ENCODE measurements around the gene RER1.

DNA sequence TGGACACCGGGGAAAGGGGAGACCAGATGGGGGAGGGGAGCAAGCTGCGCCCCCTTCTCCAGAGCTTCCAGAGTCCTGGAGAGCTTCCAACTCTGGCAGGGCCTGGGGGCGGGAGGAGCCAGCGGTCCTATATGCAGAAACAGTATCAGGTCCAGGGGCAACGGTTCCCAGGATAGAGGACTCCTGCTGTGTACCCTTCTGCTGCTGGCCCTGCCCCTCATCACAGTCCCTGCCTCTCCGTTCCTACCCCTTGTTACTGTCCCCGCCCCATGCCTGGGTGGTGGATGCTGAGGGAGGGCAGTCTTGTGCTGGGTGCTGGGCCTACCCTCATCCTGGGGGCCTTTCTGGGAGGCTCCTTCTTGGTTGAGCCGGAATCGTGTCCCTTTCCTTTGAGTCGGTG is 39.9 kb downstream of the RER1 start:
- TF ChIP-seq, protein P1, sequence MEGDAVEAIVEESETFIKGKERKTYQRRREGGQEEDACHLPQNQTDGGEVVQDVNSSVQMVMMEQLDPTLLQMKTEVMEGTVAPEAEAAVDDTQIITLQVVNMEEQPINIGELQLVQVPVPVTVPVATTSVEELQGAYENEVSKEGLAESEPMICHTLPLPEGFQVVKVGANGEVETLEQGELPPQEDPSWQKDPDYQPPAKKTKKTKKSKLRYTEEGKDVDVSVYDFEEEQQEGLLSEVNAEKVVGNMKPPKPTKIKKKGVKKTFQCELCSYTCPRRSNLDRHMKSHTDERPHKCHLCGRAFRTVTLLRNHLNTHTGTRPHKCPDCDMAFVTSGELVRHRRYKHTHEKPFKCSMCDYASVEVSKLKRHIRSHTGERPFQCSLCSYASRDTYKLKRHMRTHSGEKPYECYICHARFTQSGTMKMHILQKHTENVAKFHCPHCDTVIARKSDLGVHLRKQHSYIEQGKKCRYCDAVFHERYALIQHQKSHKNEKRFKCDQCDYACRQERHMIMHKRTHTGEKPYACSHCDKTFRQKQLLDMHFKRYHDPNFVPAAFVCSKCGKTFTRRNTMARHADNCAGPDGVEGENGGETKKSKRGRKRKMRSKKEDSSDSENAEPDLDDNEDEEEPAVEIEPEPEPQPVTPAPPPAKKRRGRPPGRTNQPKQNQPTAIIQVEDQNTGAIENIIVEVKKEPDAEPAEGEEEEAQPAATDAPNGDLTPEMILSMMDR (IDR thresholded peaks at IDR 0.05) = no peak
- no peak for TF ChIP-seq NR2C2 (CRISPR knock-in tag; IDR thresholded peaks at IDR 0.05)
- no peak for TF ChIP-seq JUN (CRISPR knock-in tag; IDR thresholded peaks at IDR 0.05)
- TF ChIP-seq, protein P2, sequence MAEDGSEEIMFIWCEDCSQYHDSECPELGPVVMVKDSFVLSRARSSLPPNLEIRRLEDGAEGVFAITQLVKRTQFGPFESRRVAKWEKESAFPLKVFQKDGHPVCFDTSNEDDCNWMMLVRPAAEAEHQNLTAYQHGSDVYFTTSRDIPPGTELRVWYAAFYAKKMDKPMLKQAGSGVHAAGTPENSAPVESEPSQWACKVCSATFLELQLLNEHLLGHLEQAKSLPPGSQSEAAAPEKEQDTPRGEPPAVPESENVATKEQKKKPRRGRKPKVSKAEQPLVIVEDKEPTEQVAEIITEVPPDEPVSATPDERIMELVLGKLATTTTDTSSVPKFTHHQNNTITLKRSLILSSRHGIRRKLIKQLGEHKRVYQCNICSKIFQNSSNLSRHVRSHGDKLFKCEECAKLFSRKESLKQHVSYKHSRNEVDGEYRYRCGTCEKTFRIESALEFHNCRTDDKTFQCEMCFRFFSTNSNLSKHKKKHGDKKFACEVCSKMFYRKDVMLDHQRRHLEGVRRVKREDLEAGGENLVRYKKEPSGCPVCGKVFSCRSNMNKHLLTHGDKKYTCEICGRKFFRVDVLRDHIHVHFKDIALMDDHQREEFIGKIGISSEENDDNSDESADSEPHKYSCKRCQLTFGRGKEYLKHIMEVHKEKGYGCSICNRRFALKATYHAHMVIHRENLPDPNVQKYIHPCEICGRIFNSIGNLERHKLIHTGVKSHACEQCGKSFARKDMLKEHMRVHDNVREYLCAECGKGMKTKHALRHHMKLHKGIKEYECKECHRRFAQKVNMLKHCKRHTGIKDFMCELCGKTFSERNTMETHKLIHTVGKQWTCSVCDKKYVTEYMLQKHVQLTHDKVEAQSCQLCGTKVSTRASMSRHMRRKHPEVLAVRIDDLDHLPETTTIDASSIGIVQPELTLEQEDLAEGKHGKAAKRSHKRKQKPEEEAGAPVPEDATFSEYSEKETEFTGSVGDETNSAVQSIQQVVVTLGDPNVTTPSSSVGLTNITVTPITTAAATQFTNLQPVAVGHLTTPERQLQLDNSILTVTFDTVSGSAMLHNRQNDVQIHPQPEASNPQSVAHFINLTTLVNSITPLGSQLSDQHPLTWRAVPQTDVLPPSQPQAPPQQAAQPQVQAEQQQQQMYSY (CRISPR knock-in tag; IDR thresholded peaks at IDR 0.05) = no peak
- no peak for TF ChIP-seq TEAD1 (CRISPR knock-in tag; IDR thresholded peaks at IDR 0.05)
- TF ChIP-seq JAZF1 (CRISPR knock-in tag; IDR thresholded peaks at IDR 0.05) = no peak
- no peak for TF ChIP-seq HMGA2 (CRISPR knock-in tag; IDR thresholded peaks at IDR 0.05)
- TF ChIP-seq, protein P3, sequence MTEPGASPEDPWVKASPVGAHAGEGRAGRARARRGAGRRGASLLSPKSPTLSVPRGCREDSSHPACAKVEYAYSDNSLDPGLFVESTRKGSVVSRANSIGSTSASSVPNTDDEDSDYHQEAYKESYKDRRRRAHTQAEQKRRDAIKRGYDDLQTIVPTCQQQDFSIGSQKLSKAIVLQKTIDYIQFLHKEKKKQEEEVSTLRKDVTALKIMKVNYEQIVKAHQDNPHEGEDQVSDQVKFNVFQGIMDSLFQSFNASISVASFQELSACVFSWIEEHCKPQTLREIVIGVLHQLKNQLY (CRISPR knock-in tag; IDR thresholded peaks at IDR 0.05) = no peak
- TF ChIP-seq, protein P4, sequence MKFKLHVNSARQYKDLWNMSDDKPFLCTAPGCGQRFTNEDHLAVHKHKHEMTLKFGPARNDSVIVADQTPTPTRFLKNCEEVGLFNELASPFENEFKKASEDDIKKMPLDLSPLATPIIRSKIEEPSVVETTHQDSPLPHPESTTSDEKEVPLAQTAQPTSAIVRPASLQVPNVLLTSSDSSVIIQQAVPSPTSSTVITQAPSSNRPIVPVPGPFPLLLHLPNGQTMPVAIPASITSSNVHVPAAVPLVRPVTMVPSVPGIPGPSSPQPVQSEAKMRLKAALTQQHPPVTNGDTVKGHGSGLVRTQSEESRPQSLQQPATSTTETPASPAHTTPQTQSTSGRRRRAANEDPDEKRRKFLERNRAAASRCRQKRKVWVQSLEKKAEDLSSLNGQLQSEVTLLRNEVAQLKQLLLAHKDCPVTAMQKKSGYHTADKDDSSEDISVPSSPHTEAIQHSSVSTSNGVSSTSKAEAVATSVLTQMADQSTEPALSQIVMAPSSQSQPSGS (CRISPR knock-in tag; IDR thresholded peaks at IDR 0.05; ENCODE audit: borderline replicate concordance, low read depth) = no peak
- TF ChIP-seq, protein P5, sequence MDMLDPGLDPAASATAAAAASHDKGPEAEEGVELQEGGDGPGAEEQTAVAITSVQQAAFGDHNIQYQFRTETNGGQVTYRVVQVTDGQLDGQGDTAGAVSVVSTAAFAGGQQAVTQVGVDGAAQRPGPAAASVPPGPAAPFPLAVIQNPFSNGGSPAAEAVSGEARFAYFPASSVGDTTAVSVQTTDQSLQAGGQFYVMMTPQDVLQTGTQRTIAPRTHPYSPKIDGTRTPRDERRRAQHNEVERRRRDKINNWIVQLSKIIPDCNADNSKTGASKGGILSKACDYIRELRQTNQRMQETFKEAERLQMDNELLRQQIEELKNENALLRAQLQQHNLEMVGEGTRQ (CRISPR knock-in tag; IDR thresholded peaks at IDR 0.05) = no peak
- no peak for TF ChIP-seq ELF4 (CRISPR knock-in tag; IDR thresholded peaks at IDR 0.05; ENCODE audit: low read depth)
- no peak for TF ChIP-seq ZNF263 (CRISPR knock-in tag; IDR thresholded peaks at IDR 0.05; ENCODE audit: low read depth)
- no peak for TF ChIP-seq NFYB (CRISPR knock-in tag; conservative IDR thresholded peaks at IDR 0.05; ENCODE audit: low read depth)
- TF ChIP-seq CREB1 (CRISPR knock-in tag; IDR thresholded peaks at IDR 0.05) = no peak

Data from WTC11 (cell line).